Stimulated activated CD4-positive, alpha-beta T cell treated with anti-CD3 and anti-CD28 coated beads, TNF-alpha, amount 100 ng/mL, for 48 hours (primary cell): ENCODE results near the gene NBEAL2.

ENCODE experiments used
- DNase-seq, 3 donors: peaks; one replicate each; pipeline ENCODE4 v3.0.0-alpha.2; 2020; ENCODE audit warnings: low read depth in 3 of 3

NBEAL2 gene

GRCh38 chr3:46987319-46987742, 7.9 kb downstream of the NBEAL2 start:
- no peak for DNase-seq

- peak; percentile 62 to 87 (median 79) for DNase-seq
These were observed 8.4 kb downstream of the NBEAL2 start for GRCh38 chr3:46987743-46988401.

GRCh38 chr3:46988616-46989015, 9.2 kb downstream of the NBEAL2 start:
- no peak for DNase-seq

- DNase-seq: no peak
These were observed 9.8 kb downstream of the NBEAL2 start for GRCh38 chr3:46989146-46989810.

GRCh38 chr3:46990573-46991374, 11.3 kb downstream of the NBEAL2 start:
- no peak for DNase-seq

GRCh38 chr3:46991406-46992165, 12.1 kb downstream of the NBEAL2 start:
- no peak for DNase-seq

- no peak for DNase-seq
These were observed 12.8 kb downstream of the NBEAL2 start for GRCh38 chr3:46992231-46992630.

GRCh38 chr3:46993292-46993691, 13.8 kb downstream of the NBEAL2 start:
- DNase-seq: no peak

GRCh38 chr3:46993986-46994385, 14.5 kb downstream of the NBEAL2 start:
- no peak for DNase-seq

GRCh38 chr3:46994801-46995731, 15.6 kb downstream of the NBEAL2 start:
- DNase-seq: no peak

GRCh38 chr3:46995901-46996562, 16.6 kb downstream of the NBEAL2 start:
- no peak for DNase-seq

- no peak for DNase-seq
These were observed 17.4 kb downstream of the NBEAL2 start for GRCh38 chr3:46996689-46997452.

GRCh38 chr3:46997453-46998091, 18.1 kb downstream of the NBEAL2 start:
- no peak for DNase-seq

GRCh38 chr3:46998121-46998851, 18.8 kb downstream of the NBEAL2 start:
- peak in 2 of 3 donors; percentile 59 to 70 for DNase-seq

- DNase-seq: no peak
These were observed 19.5 kb downstream of the NBEAL2 start for GRCh38 chr3:46998852-46999515.

- no peak for DNase-seq
These were observed 20.2 kb downstream of the NBEAL2 start for GRCh38 chr3:46999516-47000197.

- DNase-seq: no peak
These were observed 20.8 kb downstream of the NBEAL2 start for GRCh38 chr3:47000198-47000815.
